DMS114 treated with DMSO at 0.1 percent for 48 hours (cell line): ENCODE measurements around the gene HS3ST6.
"Not testable (repeated sequence)": the region's sequence is repeated elsewhere in the genome, so short reads cannot be mapped to it uniquely, and the experiment has no call there.

Experiments
- DNase-seq: peaks from one replicate; lab custom pipeline; 2025; ENCODE audit not compliant: unreplicated experiment; lab: John Stamatoyannopoulos, UW

The HS3ST6 gene

DNA sequence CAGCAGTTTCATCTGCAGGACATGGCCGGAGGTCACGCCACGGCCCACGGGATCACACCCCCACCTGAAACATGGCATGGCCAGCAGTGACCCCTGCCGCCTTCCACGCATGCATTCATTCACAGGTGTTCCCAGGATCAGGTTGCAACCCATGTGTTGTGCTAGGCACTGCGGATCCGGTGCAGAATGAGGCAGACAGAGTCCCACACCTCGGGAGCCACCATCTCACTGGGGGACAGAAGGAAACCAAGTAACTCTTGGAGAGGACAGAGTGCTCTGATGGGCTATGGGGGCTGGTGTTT, 29.1 kb upstream of the HS3ST6 start:
- no peak for DNase-seq

- no peak for DNase-seq
Measured at GRCh38 chr16:1946495-1947368, 28.5 kb upstream of the HS3ST6 start.

DNA sequence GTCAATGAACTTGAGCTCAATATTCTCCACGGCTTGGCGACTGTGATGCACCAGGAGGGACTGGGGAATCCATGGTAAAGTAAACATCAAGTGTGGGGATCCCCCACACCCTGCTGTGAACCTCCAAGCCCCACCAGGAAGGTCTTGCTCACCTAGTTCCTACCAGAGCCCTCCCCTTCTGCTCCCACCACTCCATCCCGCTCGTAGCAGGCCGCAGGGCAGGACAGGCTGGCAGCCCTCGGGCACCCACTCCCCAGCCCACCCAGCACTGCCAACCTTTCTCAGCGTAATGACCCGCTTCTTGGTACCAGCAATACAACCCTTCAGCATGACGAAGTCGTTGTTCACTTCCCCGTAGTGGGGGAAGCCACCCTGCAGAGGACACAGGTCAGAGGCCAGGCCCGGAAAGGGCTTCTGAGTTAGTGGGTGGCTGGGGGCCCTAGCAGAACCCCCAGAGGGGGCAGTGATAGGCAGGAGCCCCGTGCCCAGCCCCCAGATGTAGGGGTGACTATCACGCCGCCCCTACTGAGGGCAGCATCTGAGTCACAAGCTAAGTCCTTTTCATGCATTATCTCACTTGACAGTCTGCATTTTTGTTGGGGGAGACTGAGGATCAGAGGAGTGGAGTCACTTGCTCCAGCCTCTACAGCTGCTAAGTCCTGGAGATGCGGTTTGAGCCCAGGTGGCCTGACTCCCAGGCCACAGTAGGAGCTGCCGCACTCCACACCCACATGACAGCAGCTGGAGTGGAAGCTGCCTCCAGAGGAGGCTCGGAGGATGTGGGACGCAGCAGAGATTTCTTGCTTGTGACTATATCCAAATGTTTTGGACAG, 27.6 kb upstream of the HS3ST6 start:
- DNase-seq, result no peak

DNA sequence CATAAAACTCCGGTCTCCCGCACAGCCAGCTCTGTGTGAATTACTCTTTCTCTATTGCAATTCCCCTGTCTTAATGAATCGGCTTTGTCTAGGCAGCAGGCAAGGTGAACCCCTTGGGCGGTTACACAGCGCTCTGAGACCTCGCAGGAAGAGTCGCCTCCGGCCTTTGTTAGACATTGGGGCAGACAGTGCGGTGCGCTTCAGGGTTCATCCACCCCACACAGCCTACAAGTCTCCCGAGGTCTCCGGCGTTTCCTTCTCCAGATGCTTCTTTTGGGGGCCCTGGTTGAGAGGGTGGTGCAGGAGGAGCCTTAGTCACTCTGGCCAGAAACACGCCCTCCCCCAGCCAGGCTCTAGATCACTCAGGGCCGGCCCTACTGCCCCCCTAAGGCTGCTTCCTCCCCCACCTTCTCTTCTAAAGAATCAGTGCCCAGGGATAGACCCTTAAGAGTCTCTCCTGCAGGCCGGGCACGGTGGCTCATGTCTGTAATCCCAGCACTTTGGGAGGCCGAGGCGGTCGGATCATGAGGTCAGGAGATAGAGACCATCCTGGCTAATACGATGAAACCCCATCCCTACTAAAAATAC, 26.5 kb upstream of the HS3ST6 start:
- no peak for DNase-seq

DNA sequence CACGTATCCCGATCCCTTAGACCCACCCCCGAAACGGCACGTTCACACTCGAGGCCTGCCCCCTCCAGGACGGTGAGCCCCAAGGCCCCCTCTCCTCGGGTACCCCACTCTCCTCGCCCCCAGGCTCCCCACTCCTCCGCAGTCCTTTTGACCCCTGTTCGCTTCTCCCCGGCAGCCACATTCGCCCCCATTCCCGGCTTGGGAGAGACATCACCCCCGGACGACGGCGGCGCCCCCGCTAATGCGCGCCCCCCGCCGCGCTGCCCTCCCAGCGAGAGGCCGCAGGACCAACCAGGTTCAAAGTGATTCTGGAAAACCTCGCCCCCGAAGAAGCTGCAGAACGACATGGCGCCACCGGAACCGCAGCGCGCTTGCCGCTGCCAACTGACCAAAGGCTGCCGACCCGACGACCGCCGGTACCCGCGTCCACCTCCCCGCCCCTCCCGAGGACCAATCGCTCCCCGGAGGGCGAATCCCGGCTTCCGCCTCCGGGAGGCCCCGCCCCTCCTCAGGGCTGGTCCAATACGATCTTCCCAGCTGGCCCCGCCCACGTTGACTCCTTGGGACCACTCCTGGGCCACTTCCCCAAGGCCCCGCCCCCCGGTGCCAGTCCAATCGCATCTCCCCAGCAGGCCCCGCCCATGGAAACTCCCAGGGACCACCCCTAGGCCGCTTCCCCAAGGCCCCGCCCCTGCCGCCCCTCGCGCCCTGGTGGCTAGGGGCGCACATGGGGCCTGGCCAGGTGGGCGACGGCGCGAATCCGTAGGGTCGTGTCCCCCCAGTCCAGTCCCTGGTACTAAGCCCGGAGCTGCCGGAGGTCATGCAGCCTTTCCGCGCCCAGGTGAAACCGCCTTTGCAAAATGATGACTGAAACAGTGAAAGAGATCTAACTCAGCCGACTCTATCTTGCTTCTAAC, 24.9 kb upstream of the HS3ST6 start, which contains the start of gene MSRB1:
MSRB1 (minus strand) TSS at position 390 of the 917 bp plus-strand sequence; CDS start at position 347, 43 bp downstream.
- DNase-seq, result peak; percentile 96

DNA sequence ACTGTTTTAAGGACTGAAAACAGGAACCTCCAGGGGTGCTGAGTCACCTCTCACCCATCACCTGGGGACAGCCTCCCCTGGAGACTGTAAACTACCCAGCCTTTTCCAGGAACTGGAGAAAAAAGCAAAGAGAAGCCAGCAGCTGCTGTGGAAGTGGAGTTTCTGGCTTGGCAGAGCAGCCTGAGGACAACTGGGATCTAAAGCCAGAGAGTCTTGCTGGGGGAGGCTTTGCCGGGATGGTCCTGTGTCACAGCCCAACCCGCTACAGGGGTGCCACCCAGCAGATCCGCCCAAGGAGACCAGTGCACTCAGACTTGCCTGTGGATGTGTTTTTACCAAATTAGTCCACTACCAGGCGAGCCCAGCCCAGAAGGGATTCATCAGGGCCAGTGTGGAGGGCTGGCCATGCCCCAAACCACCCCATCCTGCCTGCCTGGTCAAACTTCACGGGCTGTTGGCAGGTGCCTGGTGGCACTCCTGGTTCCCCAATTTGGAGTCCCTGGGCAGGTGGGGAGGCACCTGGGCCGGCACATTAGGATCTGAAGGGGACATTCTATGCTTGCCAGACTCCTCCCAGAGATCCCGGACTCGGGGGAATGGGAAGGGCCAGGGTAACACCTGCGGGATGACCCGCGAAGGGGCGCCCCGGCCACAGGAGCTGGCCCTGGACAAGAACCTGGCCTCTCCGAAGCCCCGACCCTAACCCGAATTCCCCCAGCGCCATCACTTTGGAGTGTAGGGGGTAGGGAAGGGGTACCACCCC, 24.0 kb upstream of the HS3ST6 start:
- no peak for DNase-seq

DNA sequence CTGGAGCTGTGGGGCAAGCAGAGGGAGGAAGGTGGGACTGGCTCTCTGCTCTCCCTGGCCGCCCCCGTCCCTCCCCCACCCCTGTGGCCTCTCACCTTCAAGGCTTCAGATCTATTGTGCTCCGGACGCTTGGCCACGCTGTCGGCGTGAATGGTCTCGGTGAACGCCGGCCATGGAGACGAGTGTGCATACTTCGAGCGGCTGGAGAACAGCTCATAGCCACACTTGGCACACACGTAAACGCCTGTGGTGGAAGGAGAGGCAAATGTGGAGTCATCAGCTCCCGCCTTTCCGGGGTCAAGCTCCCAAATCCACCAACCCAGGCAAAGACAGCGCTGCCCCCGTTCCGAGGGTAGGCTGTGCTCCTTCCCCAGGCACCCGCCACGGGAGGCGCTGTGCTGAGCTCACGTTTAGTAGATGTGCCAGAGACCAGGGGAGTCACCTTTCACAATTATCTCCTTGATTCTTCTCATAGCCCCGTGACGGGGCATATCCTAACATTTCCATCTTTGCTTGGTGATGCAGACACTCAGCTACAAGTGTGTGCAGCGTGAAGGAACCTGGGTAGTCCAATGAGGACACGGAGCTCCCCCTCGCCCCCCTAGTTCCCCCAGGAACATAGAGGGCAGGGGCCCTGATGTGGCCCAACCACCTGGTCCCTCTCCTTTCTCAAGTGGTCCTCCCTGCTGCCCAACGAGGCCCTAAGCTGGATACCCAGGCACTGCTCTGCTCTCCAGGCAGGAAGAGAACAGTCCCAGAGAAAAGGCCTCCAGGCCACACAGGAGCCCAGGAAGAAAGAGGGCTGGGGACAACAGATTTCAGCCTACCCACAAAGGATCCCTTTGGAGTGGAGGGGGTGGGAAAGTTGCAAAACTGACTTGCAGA, 23.2 kb upstream of the HS3ST6 start:
- DNase-seq, result no peak

GRCh38 chr16:1940273-1941161, 22.3 kb upstream of the HS3ST6 start:
- DNase-seq, result no peak

DNA sequence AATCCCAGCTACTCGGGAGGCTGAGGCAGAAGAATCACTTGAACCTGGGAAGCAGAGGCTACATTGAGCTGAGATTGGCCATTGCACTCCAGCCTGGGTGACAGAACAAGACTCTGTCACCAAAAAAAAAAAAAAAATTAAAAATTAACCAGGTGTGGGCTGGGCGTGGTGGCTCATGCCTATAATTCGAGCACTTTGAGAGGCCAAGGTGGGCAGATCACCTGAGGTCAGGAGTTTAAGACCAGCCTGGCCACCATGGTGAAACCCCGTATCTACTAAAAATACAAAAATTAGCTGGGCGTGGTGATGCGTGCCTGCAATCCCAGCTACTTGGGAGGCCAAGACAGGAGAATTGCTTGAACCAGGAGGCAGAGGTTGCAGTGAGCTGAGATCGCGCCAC, 21.6 kb upstream of the HS3ST6 start:
- not testable (repeated sequence) for DNase-seq

DNA sequence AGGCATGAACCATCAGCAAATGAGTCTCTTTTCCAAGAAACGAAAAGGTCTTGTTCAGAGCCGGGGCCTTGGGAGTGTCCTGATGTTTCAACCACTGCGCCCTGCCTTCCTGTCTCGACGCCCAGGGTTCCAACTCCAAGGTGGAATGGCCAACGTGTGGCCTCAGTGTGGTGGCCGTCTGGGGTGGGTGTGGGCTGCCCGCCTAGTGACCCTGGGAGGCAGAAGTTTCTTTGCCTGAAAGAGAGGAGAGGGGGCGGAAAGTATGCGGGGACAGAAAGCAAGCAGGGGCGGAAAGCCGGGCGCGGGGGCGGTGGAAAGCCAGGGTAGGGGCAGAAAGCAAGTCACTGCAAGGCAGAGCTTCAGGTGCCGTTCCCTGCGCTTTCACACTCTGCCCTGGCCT, 20.7 kb upstream of the HS3ST6 start:
- no peak for DNase-seq

DNA sequence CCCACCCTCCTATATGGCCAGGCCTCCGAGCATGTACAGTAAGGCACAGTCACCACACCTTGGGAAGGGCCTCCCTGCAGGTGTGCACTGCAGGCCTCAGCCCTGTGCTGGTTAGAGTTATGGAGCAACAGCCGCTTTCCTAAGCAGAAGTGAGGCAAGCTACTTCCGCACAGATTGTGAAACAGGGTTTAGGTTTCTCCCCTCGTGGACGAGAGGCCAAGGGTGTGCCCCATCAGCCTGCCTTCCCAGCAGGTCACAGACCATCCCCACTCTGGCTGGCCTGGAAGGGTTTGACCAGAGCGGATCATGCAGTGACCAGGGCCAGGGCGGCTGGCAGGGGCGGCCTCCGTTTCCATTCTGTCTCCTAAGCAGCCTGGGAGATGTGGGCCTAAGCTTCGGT, 20.1 kb upstream of the HS3ST6 start:
- DNase-seq, result no peak

DNA sequence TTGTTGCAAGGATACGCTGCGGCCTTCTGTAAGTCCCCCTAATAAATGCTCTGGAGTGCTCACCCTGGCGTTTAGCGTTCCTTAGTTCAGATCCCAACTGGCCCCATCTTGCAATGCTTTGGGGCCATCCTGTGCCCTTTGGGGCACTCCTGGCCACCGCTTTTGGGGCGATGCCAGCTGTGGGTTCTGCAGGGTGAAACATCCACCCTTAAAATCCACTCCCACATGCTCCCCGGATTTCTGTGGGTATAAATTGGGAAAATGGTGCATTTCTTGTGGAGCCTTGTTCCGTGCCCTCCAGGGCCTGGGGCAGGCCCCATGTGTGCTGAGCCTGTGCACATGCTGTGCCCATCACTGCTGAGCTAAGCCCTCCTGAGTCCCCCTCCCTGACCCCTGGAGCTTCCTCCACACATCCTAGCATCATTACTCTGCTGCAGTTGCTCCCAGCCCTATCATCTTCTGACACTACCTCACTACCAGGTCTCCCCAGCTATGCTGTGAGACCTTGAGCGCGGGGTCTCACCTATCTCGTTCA, 18.8 kb upstream of the HS3ST6 start:
- no peak for DNase-seq

DNA sequence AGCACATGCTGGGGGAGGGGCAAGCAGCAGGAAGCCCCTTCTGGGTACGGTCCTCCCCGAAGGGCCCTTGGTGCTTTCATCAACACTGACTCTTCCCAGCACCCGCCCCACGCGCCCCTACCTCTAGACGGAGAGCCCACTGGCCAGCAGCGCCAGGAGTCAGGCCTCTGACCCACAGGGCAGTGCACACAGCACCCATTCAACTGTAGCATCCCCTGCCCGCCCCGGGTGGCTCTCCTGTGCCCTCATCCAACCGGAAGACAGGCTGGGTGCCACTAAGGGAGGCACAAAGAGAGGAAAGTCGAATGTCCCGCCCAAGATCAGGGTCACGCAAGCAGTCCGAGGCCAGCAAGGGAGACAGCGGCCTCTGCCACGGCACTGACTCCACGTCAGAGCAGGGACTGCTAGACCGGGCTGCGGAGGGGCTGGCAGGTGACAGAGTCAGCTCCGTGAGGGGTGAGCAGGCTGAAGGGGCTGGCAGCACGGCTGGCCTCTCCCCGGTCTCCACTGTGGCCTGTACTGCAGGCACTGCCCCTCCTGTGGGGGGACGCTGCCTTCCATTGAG, 15.0 kb upstream of the HS3ST6 start:
- DNase-seq, result no peak

GRCh38 chr16:1932050-1933028, 14.1 kb upstream of the HS3ST6 start:
- DNase-seq, result no peak

DNA sequence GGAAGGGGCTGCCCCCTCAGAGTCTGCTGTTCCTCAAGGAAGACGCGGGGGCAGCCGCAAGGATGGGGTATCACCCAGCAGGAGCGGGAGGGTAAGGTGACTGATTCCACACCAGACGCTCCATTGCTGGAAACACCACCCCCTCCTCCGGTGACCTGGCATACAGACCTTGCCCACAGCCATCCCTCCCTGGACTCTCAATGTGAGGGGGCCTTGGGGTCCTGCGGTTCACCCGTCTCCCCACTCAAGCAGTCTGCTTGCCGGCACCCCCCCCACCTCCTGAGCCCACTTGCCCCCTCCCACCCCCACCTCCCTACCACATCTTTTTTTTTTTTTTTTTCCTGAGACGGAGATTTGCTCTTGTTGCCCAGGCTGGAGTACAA, 12.1 kb upstream of the HS3ST6 start:
- no peak for DNase-seq

DNA sequence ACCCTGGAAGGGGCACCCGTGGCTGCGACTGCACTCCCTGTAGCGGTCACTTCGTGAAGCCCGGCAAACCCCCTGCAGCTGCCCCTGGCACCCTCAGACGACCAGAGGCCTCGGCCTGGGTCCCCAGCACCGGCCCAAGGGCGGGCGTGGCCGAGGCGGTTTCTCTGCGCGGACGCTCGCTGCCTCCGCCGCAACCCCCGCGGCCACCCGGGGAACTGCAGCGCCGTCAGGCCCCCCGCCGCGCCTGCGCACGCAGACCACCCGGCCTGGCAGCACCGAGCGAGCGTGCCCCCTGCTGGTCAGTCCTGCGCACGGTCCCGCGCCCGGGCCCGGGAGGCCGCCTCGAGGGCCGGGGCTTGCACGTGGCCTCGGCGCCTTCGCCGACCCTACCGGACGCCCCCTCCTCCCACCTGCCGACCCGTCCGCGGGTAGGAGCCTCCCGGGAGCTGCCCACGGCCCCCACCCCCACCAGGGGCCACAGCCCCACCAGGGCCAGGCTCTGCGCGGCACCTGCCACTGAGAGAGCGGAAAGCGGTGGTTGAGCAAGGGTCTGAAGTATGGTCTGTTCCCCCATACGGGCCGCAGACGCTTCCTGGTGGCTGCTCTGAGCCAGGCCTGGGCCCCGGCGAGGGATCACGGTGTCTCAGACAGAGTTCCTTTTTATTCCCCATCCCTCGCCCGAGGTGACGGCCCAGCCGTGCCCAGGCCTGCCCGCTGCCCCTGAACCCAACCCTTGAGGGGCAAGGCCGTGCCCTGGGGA, 11.5 kb upstream of the HS3ST6 start:
- DNase-seq, result peak; percentile 42
